DOHH2 (cell line): ENCODE measurements around the gene RAD1.

Experiments
- H3F3A ChIP-seq: fragments of 200-600 bp; sonication (generic), shearing (Covaris generic); 2 replicates; pipeline ENCODE4 v1.6.0; 2016; ENCODE audit warnings: antibody characterized with exemption, mild to moderate bottlenecking; ENCODE audit not compliant: control insufficient read depth, insufficient read depth
- H3K27ac ChIP-seq: fragments of 200-600 bp; sonication (generic); 2 replicates; pipeline ENCODE4 v1.5.1; 2014; ENCODE audit warnings: low read depth, mild to moderate bottlenecking, low read length, moderate library complexity
- H3K27me3 ChIP-seq: fragments of 200-600 bp; sonication (generic); 2 replicates; pipeline ENCODE4 v1.6.1; 2014; ENCODE audit warnings: mild to moderate bottlenecking, low read length, mixed read lengths; ENCODE audit not compliant: control insufficient read depth
- H3K36me3 ChIP-seq: fragments of 200-600 bp; sonication (generic); 2 replicates; pipeline ENCODE4 v1.6.1; 2014; ENCODE audit warnings: mild to moderate bottlenecking, low read length, moderate library complexity, mixed read lengths; ENCODE audit not compliant: control insufficient read depth
- H3K4me1 ChIP-seq: fragments of 200-600 bp; sonication (generic); 2 replicates; pipeline ENCODE4 v1.6.1; 2014; ENCODE audit warnings: mild to moderate bottlenecking, low read length, mixed read lengths; ENCODE audit not compliant: control insufficient read depth
- H3K4me2 ChIP-seq: fragments of 200-600 bp; sonication (generic); 2 replicates; pipeline ENCODE4 v1.6.0; 2014; ENCODE audit warnings: mild to moderate bottlenecking, low read length, moderate library complexity
- H3K4me3 ChIP-seq: fragments of 200-600 bp; sonication (generic); 2 replicates; pipeline ENCODE4 v1.5.1; 2014; ENCODE audit warnings: mild to moderate bottlenecking, low read length, mixed read lengths
- H3K79me2 ChIP-seq: fragments of 200-600 bp; sonication (generic); 2 replicates; pipeline ENCODE4 v1.6.1; 2014; ENCODE audit warnings: mild to moderate bottlenecking, low read length, mixed read lengths; ENCODE audit not compliant: control insufficient read depth
- H3K9me2 ChIP-seq: fragments of 200-600 bp; sonication (generic); replicated peaks from 2 replicates; pipeline ENCODE4 v1.6.1; 2014; ENCODE audit warnings: mild to moderate bottlenecking, low read length, mixed read lengths; ENCODE audit not compliant: control insufficient read depth
- H3K9me3 ChIP-seq: fragments of 200-600 bp; sonication (generic); 2 replicates; pipeline ENCODE4 v1.6.1; 2014; ENCODE audit warnings: antibody characterized with exemption, low read length, mixed read lengths; ENCODE audit not compliant: control insufficient read depth, insufficient read depth
- H4K20me1 ChIP-seq: fragments of 200-600 bp; sonication (generic); 2 replicates; pipeline ENCODE4 v1.6.0; 2014; ENCODE audit warnings: low read depth, mild to moderate bottlenecking, antibody characterized with exemption, low read length, moderate library complexity; ENCODE audit not compliant: control insufficient read depth, insufficient read depth
- EZH2phosphoT487 ChIP-seq: fragments of 200-600 bp; sonication (generic); IDR thresholded peaks from 2 replicates; pipeline ENCODE4 v1.6.1; 2017; ENCODE audit warnings: borderline replicate concordance, mild to moderate bottlenecking, antibody characterized with exemption, low read length, moderate library complexity, mixed read lengths
- TF ChIP-seq, protein P1 (sequence below): fragments of 200-600 bp; sonication (generic); IDR thresholded peaks from one replicate; pipeline ENCODE4 v1.5.1; 2014; ENCODE audit warnings: antibody characterized with exemption, mild to moderate bottlenecking, low read depth, low read length; ENCODE audit not compliant: poor library complexity, severe bottlenecking

The RAD1 gene

GRCh38 chr5:34881246-34881645 lies 34.1 kb downstream of the RAD1 start:
- Histone ChIP-seq H3K27me3 (peaks cover 2% of the 10 kb centered on the region; the same call in 1 of the 2 replicates), H3K4me2 (no peak overlapping the region), H3K27ac (no peak overlapping the region), H4K20me1 (no peaks in the 10 kb centered on the region), H3K9me2 (no peaks in the 10 kb centered on the region), H3K79me2 (no peaks in the 10 kb centered on the region), H3K9me3 (no peaks in the 10 kb centered on the region), H3F3A (no peaks in the 10 kb centered on the region), H3K4me3 (no peak overlapping the region), H3K36me3 (no peaks in the 10 kb centered on the region), H3K4me1 (no peaks in the 10 kb centered on the region)
- TF ChIP-seq, protein P1, sequence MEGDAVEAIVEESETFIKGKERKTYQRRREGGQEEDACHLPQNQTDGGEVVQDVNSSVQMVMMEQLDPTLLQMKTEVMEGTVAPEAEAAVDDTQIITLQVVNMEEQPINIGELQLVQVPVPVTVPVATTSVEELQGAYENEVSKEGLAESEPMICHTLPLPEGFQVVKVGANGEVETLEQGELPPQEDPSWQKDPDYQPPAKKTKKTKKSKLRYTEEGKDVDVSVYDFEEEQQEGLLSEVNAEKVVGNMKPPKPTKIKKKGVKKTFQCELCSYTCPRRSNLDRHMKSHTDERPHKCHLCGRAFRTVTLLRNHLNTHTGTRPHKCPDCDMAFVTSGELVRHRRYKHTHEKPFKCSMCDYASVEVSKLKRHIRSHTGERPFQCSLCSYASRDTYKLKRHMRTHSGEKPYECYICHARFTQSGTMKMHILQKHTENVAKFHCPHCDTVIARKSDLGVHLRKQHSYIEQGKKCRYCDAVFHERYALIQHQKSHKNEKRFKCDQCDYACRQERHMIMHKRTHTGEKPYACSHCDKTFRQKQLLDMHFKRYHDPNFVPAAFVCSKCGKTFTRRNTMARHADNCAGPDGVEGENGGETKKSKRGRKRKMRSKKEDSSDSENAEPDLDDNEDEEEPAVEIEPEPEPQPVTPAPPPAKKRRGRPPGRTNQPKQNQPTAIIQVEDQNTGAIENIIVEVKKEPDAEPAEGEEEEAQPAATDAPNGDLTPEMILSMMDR: no peak
- TF ChIP-seq EZH2phosphoT487: no peak

- Histone ChIP-seq H3K79me2 (no peaks in the 10 kb centered on the region), H4K20me1 (no peaks in the 10 kb centered on the region), H3K4me1 (no peaks in the 10 kb centered on the region), H3K4me2 (no peak overlapping the region), H3K9me2 (no peaks in the 10 kb centered on the region), H3K4me3 (no peak overlapping the region), H3K9me3 (no peaks in the 10 kb centered on the region), H3F3A (no peaks in the 10 kb centered on the region), H3K27me3 (no peaks in the 10 kb centered on the region; the same call in 1 of the 2 replicates), H3K36me3 (no peaks in the 10 kb centered on the region), H3K27ac (no peak overlapping the region)
- no peak for TF ChIP-seq EZH2phosphoT487
Observed at GRCh38 chr5:34876275-34876674, 39.0 kb downstream of the RAD1 start.

- Histone ChIP-seq H3K79me2 (no peaks in the 10 kb centered on the region), H3K27ac (no peak overlapping the region), H3K36me3 (no peaks in the 10 kb centered on the region), H3K9me2 (no peaks in the 10 kb centered on the region), H3K4me3 (no peak overlapping the region), H3F3A (no peaks in the 10 kb centered on the region), H4K20me1 (no peaks in the 10 kb centered on the region), H3K27me3 (no peaks in the 10 kb centered on the region; the same call in 1 of the 2 replicates), H3K9me3 (no peaks in the 10 kb centered on the region), H3K4me1 (no peaks in the 10 kb centered on the region), H3K4me2 (no peak overlapping the region)
- no peak for TF ChIP-seq EZH2phosphoT487
- TF ChIP-seq, protein P1: no peak
Observed at GRCh38 chr5:34870382-34870781, 44.9 kb downstream of the RAD1 start.

DNA sequence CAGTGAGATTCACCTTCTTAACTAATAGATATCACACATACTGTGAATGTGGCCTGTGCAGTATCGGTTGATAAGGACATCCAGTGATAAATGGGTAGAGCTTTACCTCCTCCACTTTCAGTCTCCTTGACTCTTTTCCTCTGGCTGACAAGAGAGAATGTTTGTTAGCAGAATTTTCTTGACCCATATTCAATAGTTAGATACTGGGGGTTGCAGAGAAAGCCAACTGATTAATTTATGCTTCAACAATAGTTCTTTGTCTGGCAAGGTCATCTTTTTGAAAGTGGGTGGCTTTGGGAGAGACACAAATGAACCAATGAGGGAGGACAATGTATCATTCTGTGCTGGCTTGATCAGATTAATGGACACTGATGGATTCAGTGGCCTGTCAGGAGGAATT lies 46.0 kb downstream of the RAD1 start:
- Histone ChIP-seq H3K4me2 (no peak overlapping the region), H3K4me1 (no peaks in the 10 kb centered on the region), H3F3A (no peaks in the 10 kb centered on the region), H3K9me3 (no peaks in the 10 kb centered on the region), H3K9me2 (no peaks in the 10 kb centered on the region), H3K36me3 (no peaks in the 10 kb centered on the region), H3K27ac (no peak overlapping the region), H4K20me1 (no peaks in the 10 kb centered on the region), H3K4me3 (no peak overlapping the region), H3K27me3 (no peaks in the 10 kb centered on the region; the same call in 1 of the 2 replicates), H3K79me2 (no peaks in the 10 kb centered on the region)
- no peak for TF ChIP-seq EZH2phosphoT487
- TF ChIP-seq, protein P1: no peak
